Suppressor macrophage (primary cell): ENCODE measurements around the gene EXOC6.

Experiments used
- DNase-seq, 4 experiments: peaks; one replicate each; pipeline ENCODE4 v3.0.0-alpha.2; 2020 to 2022

The EXOC6 gene

GRCh38 chr10:93026072-93026471 is 177.8 kb downstream of the EXOC6 start:
- DNase-seq = no peak

GRCh38 chr10:93027508-93027907 is 179.2 kb downstream of the EXOC6 start:
- no peak for DNase-seq

- no peak for DNase-seq
Observed at GRCh38 chr10:93028883-93029282, 180.6 kb downstream of the EXOC6 start.

GRCh38 chr10:93030409-93030808 is 182.1 kb downstream of the EXOC6 start:
- DNase-seq = no peak

GRCh38 chr10:93032105-93032808 is 183.9 kb downstream of the EXOC6 start:
- no peak for DNase-seq

- no peak for DNase-seq
Observed at GRCh38 chr10:93032809-93033137, 184.5 kb downstream of the EXOC6 start.

GRCh38 chr10:93034426-93034825 is 186.1 kb downstream of the EXOC6 start:
- DNase-seq = no peak

GRCh38 chr10:93039110-93039509 is 190.8 kb downstream of the EXOC6 start:
- no peak for DNase-seq

GRCh38 chr10:93039721-93040120 is 191.4 kb downstream of the EXOC6 start:
- DNase-seq = peak; percentile 27 to 49 (median 38)

- no peak for DNase-seq
Observed at GRCh38 chr10:93054486-93054885, 206.2 kb downstream of the EXOC6 start.

GRCh38 chr10:93058139-93058538 is 209.8 kb downstream of the EXOC6 start:
- no peak for DNase-seq

GRCh38 chr10:93059975-93060886 is 211.9 kb downstream of the EXOC6 start, which contains the start of gene CYP26C1:
Gene CYP26C1, plus strand, starts transcription at chr10:93060798. Its CDS starts 466 bp downstream, at chr10:93061264.
- DNase-seq = no peak

GRCh38 chr10:93060887-93061593 is 212.7 kb downstream of the EXOC6 start:
- no peak for DNase-seq

- DNase-seq = no peak
Observed at GRCh38 chr10:93061594-93062513, 213.5 kb downstream of the EXOC6 start.

- DNase-seq = peak; percentile 45 to 82 (median 60)
Observed at GRCh38 chr10:93062514-93063143, 214.3 kb downstream of the EXOC6 start.

- DNase-seq = no peak
Observed at GRCh38 chr10:93063144-93063976, 215.0 kb downstream of the EXOC6 start.

GRCh38 chr10:93063977-93064660 is 215.8 kb downstream of the EXOC6 start:
- DNase-seq = no peak

- DNase-seq = no peak
Observed at GRCh38 chr10:93064874-93065660, 216.7 kb downstream of the EXOC6 start.
